Stomach (tissue), 9 donors: ENCODE results near the gene LRRFIP1. TPM values are rescaled to one million over a fixed set of nuclear protein-coding genes. Genes with fewer than 3 reads are reported as not detected.

Source experiments
- DNase-seq, 2 donors: peaks; one replicate each; pipeline versions ENCODE4 v3.0.0 to v3.0.0-alpha.2; 2013 to 2019
- H3K27ac ChIP-seq, 5 donors: fragments of 200-600 bp in 4 of 5; sonication (generic) in 4 of 5; one replicate each; pipeline ENCODE4 v1.5.1; 2013 to 2019; ENCODE audit warnings: mild to moderate bottlenecking in 1 of 5, moderate library complexity in 1 of 5
- H3K27me3 ChIP-seq, 3 donors: fragments of 200-600 bp; sonication (generic); one replicate each; pipeline ENCODE4 v1.5.1; 2017 to 2019; ENCODE audit warnings: mixed run types in 1 of 3
- H3K36me3 ChIP-seq, 4 donors: fragments of 200-600 bp; sonication (generic); 1 replicate in 3 of 4; 2 replicates in 1 of 4; pipeline ENCODE4 v1.5.1; 2016 to 2019
- H3K4me1 ChIP-seq, 4 donors: fragments of 200-600 bp; sonication (generic); one replicate each; pipeline ENCODE4 v1.5.1; 2016 to 2019
- H3K4me3 ChIP-seq, 4 donors: fragments of 200-600 bp; sonication (generic) in 3 of 4; one replicate each; pipeline ENCODE4 v1.5.1; 2016 to 2019; ENCODE audit warnings: mild to moderate bottlenecking in 1 of 4
- H3K9me3 ChIP-seq, 4 donors: fragments of 200-600 bp; sonication (generic); one replicate each; pipeline ENCODE4 v1.5.1; 2016 to 2019
- CTCF ChIP-seq, 7 experiments: fragments of 450-650 bp in 4 of 7; fragments of 200-600 bp in 3 of 7; sonication (generic) in 3 of 7; IDR thresholded peaks; one replicate each; pipeline ENCODE4 v1.5.1; 2016 to 2019; ENCODE audit warnings: antibody characterized with exemption in 7 of 7, control low read depth in 2 of 7, mild to moderate bottlenecking in 1 of 7
- EP300 ChIP-seq: sonication (generic); formaldehyde crosslinking; IDR thresholded peaks from one replicate; pipeline ENCODE4 v1.6.1; 2017; ENCODE audit warnings: antibody characterized with exemption
- POLR2A ChIP-seq, 4 donors: fragments of 450-650 bp; IDR thresholded peaks; one replicate each; pipeline ENCODE4 v1.6.1; 2016; ENCODE audit warnings: antibody characterized with exemption in 4 of 4, control low read depth in 2 of 4, mild to moderate bottlenecking in 1 of 4, moderate library complexity in 1 of 4
- POLR2AphosphoS5 ChIP-seq, 3 donors: sonication (generic); formaldehyde crosslinking; IDR thresholded peaks; one replicate each; pipeline ENCODE4 v1.6.1; 2016; ENCODE audit warnings: antibody characterized with exemption in 3 of 3
- WGBS, 5 donors: extraction: QIAGEN DNeasy Blood & Tissue Kit in 3 of 5; methylation state at CpG; one replicate each; pipeline versions ENCODE4 v1.1.5 to v1.1.7; 2013 to 2018; 5-methylcytosine and 5-hydroxymethylcytosine counted together
- intact Hi-C: fragments of 100-400 bp; cut with DNase I; formaldehyde crosslinking; loops from one replicate; pipeline ENCODE4 v1.15.1; 2023; ENCODE audit warnings: low total_unique reads
- polyA plus RNA-seq, 3 donors: library from polyadenylated mRNA; stranded (reverse); fragments of 200-250 nt; gene quantifications; one replicate each; pipeline ENCODE4 v1.2.3, GENCODE V29; 2013
- total RNA-seq, 5 donors: library from RNA; depleted of rRNA; stranded (reverse); fragments of >200 nt; gene quantifications; one replicate each; pipeline versions ENCODE4 v1.1.0 to v1.2.3, GENCODE V29; 2014 to 2016
- donor health status: healthy with polysubstance abuse.
- donor health status: Bipolar disorder and iron deficiency.
- donor health status: healthy.

LRRFIP1 gene
- total and polyA plus RNA-seq, 8 donors = 31.6 to 201 (median 130) TPM

- no peak for DNase-seq
- peaks cover 0 to 9% (median 6%) of the 10 kb centered on the region in 4 donors for H3K36me3 ChIP-seq
- H3K9me3 ChIP-seq = no peaks in the 10 kb centered on the region
- 90 to 96% (median 94%) methylated on average over 5 of the region's 5 CpGs for WGBS, 5 donors
- H3K27ac ChIP-seq = no peak overlapping the region
- H3K27me3 ChIP-seq = no peaks in the 10 kb centered on the region
- TF ChIP-seq POLR2AphosphoS5 (IDR thresholded peaks at IDR 0.05) = no peak
- TF ChIP-seq CTCF (IDR thresholded peaks at IDR 0.05) = no peak
- no peak for TF ChIP-seq EP300
- no peak for TF ChIP-seq POLR2A (IDR thresholded peaks at IDR 0.05)
- peaks cover 0 to 6% (median 0%) of the 10 kb centered on the region in 4 donors for H3K4me1 ChIP-seq
- intact Hi-C loops = no loop called here
- no peak overlapping the region for H3K4me3 ChIP-seq
Measured at GRCh38 chr2:237644381-237644703, 17.0 kb downstream of the LRRFIP1 start.

DNA sequence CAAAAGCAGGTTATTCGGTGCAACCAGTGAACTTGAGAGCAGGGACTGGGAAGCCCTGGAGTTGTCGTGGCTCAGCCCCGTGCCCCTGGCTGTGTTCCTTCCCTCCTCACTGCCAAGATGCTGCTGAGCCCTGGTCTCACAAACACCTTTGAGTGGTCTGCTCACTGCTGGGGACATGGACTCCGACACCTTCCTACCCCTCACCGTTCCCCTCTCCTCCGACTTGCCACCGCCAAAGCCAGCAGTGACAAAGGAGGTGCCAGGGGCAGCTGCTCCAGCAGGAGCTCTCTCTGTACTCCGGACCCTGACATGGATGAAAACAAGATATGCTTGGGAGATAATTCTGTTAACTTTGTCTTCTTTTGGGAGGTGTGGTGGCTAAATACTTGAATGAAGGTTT lies 17.9 kb downstream of the LRRFIP1 start:
- TF ChIP-seq POLR2A (IDR thresholded peaks at IDR 0.05) = no peak
- no peak for TF ChIP-seq POLR2AphosphoS5 (IDR thresholded peaks at IDR 0.05)
- no peak for TF ChIP-seq CTCF (IDR thresholded peaks at IDR 0.05)
- TF ChIP-seq EP300 = no peak
- Histone ChIP-seq H3K9me3 (no peaks in the 10 kb centered on the region), H3K36me3 (peaks cover 0 to 9% (median 6%) of the 10 kb centered on the region in 4 donors), H3K4me3 (no peak overlapping the region), H3K27ac (no peak overlapping the region), H3K27me3 (no peaks in the 10 kb centered on the region), H3K4me1 (peaks cover 0 to 8% (median 2%) of the 10 kb centered on the region in 4 donors)
- DNase-seq = no peak
- WGBS, 5 donors = 87 to 93% (median 92%) methylated on average over 8 of the region's 8 CpGs
- intact Hi-C loops = no loop called here

DNA sequence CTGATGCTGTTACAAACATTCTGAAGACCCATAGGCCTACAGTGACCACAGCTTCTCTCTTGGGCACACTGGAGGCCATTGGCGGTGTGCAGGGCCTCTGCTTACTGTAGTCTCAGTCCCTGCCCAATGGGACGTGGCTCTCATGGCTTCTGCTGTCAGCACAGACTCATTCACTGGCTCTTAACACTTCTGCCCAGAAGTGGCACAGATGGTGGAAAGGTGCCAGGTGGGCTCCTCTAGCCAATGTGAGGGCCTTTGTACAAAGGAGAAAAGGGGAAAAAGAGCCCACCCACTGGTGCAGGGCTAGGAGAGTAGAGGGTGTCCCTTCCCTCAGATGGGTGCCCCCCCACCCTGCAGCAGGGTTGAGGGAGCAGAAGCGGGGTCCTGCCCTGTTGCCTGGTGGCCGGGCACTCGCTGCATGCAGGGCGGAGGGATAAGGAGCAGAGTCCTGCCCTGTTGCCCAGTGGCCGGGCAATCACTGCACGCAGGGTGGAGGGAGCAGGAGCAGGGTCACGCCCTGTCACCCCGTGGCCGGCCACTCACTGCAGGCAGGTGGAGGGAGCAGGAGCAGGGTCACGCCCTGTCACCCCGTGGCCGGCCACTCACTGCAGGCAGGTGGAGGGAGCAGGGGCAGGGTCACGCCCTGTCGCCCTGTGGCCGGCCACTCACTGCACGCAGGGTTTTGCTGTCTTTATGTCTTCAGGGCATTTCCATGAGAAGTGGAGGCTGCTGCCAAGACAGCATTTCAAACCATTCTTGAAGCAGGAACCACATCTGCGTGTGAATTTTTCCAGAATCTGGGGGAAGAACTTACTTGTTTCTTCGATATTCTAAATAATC lies 20.0 kb downstream of the LRRFIP1 start:
- H3K4me1 ChIP-seq = peaks cover 0 to 13% (median 6%) of the 10 kb centered on the region in 4 donors
- no peak overlapping the region for H3K4me3 ChIP-seq
- H3K9me3 ChIP-seq = no peaks in the 10 kb centered on the region
- no peaks in the 10 kb centered on the region for H3K27me3 ChIP-seq
- TF ChIP-seq POLR2A (IDR thresholded peaks at IDR 0.05) = no peak
- TF ChIP-seq POLR2AphosphoS5 (IDR thresholded peaks at IDR 0.05) = no peak
- intact Hi-C loops = no loop called here
- no peak overlapping the region for H3K27ac ChIP-seq
- no peak for DNase-seq
- WGBS, 5 donors = 87 to 94% (median 92%) methylated on average over 13 to 20 of the region's 20 CpGs
- peaks cover 0 to 11% (median 7%) of the 10 kb centered on the region in 4 donors for H3K36me3 ChIP-seq

DNA sequence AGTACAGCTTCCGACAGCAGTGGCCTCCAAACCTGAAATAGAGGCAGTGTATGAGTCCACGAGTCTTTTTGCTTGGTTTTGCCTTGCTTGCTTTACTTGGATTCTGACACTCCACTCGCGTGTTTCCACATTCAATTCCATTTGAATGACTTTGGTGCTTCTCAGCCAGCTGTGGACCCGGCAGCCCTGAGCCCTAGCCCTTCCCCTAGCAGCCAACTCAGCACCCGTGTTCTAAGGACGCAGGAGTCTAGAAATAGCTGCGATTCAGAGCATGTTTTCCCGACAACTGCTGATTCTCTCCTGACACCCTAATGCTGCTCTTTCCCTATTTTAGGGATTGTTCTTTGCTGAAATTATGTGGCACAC lies 20.6 kb downstream of the LRRFIP1 start:
- WGBS, 5 donors = 87 to 94% (median 92%) methylated on average over 9 of the region's 9 CpGs
- TF ChIP-seq POLR2AphosphoS5 (IDR thresholded peaks at IDR 0.05) = no peak
- TF ChIP-seq CTCF (IDR thresholded peaks at IDR 0.05) = no peak
- TF ChIP-seq POLR2A (IDR thresholded peaks at IDR 0.05) = no peak
- no peak for TF ChIP-seq EP300
- Histone ChIP-seq H3K27me3 (no peaks in the 10 kb centered on the region), H3K4me3 (no peak overlapping the region), H3K36me3 (peaks cover 0 to 13% (median 7%) of the 10 kb centered on the region in 4 donors), H3K4me1 (peaks cover 0 to 13% (median 6%) of the 10 kb centered on the region in 4 donors), H3K9me3 (no peaks in the 10 kb centered on the region), H3K27ac (no peak overlapping the region)
- intact Hi-C loops = no loop called here
- no peak for DNase-seq
